GM13976 (cell line): ENCODE results near the gene GSTM3.
"Not testable (repeated sequence)": the region's sequence is repeated elsewhere in the genome, so short reads cannot be mapped to it uniquely, and the experiment has no call there.

Source experiments
- DNase-seq: peaks from one replicate; pipeline ENCODE4 v3.0.0; 2012; ENCODE audit warnings: low spot score
- in situ Hi-C: fragments of 300-500 bp; cut with MboI; formaldehyde crosslinking; loops from one replicate; pipeline ENCODE4 v1.12.0; 2022; ENCODE audit warnings: low sequenced_read_pairs, mixed read lengths, inconsistent platforms; ENCODE audit not compliant: unreplicated experiment
- TF ChIP-seq, protein P1 (sequence below): IDR thresholded peaks from 2 replicates; pipeline ENCODE4 v1.5.1; 2012; ENCODE audit warnings: borderline replicate concordance, mild to moderate bottlenecking; ENCODE audit not compliant: insufficient read depth; ENCODE audit errors: extremely low read depth, missing control alignments, control extremely low read depth

The GSTM3 gene

DNA sequence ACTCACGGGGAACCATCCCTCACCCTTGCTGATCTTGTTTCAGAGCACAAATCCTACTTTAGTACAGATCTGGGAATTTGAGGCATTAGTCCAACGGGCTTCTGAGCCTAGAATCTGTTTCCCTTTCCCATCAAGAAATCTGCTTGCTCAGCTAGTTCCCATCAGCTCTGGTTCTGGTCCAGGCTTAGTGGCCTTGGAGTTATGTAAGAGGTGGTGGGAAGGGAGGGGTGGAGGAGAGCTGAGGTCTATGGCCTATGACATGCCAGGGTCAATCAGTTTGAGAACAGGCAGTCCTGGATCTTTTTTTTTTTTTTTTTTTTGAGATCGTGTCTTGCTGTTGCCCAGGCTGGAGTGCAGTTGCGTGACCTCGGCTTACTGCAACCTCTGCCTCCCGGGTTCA is 49.1 kb downstream of the GSTM3 start:
- TF ChIP-seq, protein P1, sequence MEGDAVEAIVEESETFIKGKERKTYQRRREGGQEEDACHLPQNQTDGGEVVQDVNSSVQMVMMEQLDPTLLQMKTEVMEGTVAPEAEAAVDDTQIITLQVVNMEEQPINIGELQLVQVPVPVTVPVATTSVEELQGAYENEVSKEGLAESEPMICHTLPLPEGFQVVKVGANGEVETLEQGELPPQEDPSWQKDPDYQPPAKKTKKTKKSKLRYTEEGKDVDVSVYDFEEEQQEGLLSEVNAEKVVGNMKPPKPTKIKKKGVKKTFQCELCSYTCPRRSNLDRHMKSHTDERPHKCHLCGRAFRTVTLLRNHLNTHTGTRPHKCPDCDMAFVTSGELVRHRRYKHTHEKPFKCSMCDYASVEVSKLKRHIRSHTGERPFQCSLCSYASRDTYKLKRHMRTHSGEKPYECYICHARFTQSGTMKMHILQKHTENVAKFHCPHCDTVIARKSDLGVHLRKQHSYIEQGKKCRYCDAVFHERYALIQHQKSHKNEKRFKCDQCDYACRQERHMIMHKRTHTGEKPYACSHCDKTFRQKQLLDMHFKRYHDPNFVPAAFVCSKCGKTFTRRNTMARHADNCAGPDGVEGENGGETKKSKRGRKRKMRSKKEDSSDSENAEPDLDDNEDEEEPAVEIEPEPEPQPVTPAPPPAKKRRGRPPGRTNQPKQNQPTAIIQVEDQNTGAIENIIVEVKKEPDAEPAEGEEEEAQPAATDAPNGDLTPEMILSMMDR: no peak
- in situ Hi-C loops: no loop called here
- no peak for DNase-seq

DNA sequence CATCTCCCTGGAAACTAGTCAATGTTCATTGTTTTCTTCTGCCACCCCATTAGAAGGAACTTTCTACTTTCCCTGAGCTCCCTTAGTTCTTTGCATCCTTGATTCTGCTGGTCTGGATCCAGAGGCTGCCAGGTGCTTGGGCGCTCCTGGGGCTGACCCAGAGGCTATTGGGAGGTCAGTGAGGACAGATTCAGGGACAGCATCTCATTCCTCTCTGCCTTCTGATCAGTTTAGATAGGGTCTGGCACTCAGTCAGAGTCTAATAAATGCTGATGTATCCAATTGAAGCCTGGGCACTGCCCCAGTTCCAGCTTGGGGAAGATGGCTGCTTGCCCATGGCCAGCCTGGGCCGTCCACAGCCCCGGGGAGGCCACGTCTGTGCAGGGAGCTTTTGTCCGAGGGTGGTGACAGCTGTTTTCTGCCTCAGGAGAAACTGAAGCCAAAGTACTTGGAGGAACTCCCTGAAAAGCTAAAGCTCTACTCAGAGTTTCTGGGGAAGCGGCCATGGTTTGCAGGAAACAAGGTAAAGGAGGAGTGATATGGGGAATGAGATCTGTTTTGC is 50.9 kb downstream of the GSTM3 start:
- TF ChIP-seq, protein P1: no peak
- DNase-seq: no peak
- in situ Hi-C loops: no loop called here

DNA sequence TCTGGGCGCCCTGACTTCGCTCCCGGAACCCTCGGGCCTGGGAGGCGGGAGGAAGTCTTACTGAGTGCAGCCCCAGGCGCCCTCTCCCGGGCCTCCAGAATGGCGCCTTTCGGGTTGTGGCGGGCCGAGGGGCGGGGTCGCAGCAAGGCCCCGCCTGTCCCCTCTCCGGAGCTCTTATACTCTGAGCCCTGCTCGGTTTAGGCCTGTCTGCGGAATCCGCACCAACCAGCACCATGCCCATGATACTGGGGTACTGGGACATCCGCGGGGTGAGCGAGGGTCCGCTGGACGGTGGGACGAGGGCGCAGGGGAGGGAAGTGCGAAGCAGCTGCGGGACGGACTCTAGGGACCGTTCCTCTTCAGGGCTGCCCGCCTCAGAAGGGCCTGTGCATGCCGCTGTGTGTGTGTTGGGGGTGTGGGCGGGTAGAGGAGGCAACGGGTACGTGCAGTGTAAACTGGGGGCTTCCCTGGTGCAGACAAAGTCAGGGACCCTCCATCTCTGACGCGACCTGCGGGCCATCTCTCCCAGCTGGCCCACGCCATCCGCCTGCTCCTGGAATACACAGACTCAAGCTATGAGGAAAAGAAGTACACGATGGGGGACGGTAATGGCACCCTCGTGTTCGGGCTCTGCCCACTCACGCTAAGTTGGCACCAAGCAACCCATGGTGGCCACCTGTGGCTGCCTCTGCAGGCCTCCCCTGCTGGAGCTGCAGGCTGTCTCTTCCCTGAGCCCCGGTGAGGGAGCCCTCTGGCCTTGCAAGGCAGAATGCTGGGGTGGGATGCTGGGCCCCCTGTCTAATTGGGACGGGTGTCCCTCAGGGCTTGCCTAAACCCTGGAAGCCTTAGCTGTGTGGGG is 53.0 kb downstream of the GSTM3 start, which contains the start of gene GSTM1:
GSTM1 (plus strand) TSS at position 177 of the 859 bp plus-strand sequence; CDS start at position 234, 57 bp downstream.
- no peak for DNase-seq
- TF ChIP-seq, protein P1: no peak
- in situ Hi-C loops: no loop called here

DNA sequence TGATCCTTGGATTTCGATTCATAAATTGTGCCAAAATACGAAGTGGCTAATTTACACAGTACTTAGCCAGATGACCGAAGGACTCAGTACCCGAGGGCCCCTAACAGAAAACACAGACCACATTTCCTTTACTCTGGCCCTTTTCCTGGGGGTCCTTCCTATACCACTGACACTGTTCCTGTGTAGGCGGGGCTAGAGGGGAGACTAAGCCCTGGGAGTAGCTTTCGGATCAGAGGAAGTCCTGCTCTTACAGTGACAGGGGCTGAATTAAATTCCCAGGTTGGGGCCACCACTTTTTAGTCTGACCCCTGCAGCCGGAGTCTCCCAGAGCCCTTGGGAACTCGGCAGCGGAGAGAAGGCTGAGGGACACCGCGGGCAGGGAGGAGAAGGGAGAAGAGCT is 53.7 kb downstream of the GSTM3 start:
- DNase-seq, in situ Hi-C loops: not testable (repeated sequence)

DNA sequence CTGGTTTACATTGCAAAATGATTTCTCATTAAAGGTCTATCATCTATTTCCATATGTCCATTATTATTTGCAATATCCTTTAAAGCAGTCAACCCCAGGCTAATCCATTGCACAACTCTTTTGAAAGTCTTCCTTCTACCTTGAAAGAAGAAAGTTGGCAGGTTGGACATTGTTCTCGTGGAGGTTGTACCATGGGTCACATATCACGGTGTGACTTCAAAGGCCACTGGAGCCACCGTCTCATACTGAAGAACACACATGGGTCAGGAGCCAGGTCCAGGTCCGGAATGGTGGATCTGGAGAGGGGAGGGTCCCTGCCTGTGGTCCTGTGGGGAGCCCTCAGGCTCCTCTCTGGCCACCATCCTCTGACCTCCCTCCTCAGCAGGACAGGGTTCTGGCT is 54.9 kb downstream of the GSTM3 start:
- in situ Hi-C loops, DNase-seq: not testable (repeated sequence)

DNA sequence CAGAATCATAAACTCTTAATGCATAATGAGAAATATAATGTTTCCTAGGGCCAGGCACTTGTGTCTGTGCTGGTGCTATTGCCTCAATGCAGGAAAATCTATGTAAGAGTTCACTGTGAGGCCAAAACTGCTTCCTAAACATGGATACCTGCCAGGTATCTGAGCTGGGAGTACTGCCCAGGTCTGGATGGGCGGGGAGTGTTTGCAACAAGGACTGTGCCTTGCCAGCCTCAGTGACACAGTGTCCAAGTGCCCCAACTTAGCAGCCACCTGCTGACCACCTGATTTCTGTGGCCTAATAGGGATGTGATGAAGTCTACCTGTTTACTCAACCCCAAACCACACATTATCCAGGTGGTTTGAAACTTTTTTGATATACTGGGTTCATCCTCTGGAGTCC is 55.4 kb downstream of the GSTM3 start:
- in situ Hi-C loops: not testable (repeated sequence)

DNA sequence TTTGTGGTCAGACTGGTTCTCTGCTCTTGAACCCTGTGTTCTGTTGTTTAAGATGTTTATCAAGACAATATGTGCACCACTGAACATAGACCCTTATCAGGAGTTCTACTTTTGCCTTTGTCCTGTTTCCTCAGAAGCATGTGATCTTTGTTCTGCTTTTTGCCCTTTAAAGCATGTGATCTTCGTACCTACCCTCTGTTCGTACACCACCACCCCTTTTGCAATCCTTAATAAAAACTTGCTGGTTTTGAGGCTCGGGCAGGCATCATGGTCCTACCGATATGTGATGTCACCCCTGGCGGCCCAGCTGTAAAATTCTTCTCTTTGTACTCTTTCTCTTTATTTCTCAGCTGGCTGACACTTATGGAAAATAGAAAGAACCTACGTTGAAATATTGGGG is 56.1 kb downstream of the GSTM3 start:
- in situ Hi-C loops: not testable (repeated sequence)

More for the DNA sequence above, 55.4 kb downstream of the GSTM3 start:
- not testable (repeated sequence) for DNase-seq

More for the DNA sequence above, 56.1 kb downstream of the GSTM3 start:
- DNase-seq: not testable (repeated sequence)
